ENCODE results near the gene NDRG4.
A peak's percentile ranks its signal among the peaks of the same experiment; 100 is the strongest.

NDRG4 gene

GRCh38 chr16:58499615-58500351, at the start of gene NDRG4:
Gene NDRG4 (plus strand): TSS chr16:58500143. CDS start chr16:58500249, 106 bp downstream.
- FAIRE-seq (peak; percentile 66), DNase-seq (ENCODE audit: low spot score) (peak; percentile 84)

- DNase-seq (ENCODE audit: low spot score) (no peak), FAIRE-seq (no peak)
These were observed 49.4 kb upstream of the NDRG4 start for GRCh38 chr16:58450590-58450989.

GRCh38 chr16:58451265-58451689, 48.7 kb upstream of the NDRG4 start:
- FAIRE-seq = no peak

DNA sequence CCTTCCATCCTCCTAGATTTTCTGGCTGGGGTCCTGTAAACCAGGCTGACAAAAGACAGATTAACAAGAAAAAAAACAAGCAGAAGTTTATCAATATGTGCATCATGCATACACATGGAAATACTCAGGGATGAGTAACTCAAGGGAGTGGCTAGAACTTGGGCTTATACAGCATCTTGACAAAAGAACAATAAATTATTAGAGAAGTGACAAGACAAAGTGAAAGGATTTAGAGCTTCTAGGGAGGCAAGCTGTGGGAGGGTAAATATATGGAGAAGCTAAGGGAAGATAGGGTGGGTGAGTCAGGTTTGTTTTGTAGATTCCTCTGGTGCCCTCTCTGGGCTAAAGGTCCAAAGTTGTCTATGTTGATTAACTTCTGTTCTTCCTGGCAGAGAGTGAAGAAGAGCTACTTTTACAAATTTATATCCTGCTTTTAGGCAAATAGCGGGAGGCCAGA, 48.0 kb upstream of the NDRG4 start:
- DNase-seq (ENCODE audit: low spot score) (no peak), FAIRE-seq (no peak)

More at GRCh38 chr16:58451265-58451689, 48.7 kb upstream of the NDRG4 start:
- DNase-seq (ENCODE audit: low spot score) = no peak

DNA sequence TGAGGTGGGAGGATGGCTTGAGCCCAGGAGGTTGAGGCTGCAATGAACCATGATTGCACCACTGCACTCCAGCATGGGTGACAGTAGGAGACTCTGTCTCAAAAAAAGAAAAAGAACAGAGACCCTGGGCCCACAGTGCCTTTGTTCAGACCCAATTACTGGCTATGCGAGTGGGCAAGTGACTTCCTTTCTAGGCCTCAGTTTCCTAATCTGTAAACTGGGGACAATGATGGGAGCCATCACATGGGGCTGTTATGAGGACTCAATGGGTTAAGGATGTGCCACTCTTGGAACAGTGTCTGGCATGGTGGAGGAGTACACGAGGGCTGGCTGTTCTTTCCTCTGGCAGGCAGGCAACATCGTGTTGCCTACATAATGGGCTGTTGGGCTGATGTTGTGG, 47.3 kb upstream of the NDRG4 start:
- DNase-seq (ENCODE audit: low spot score) (no peak), FAIRE-seq (no peak)

GRCh38 chr16:58454178-58454577, 45.8 kb upstream of the NDRG4 start:
- DNase-seq (ENCODE audit: low spot score) (no peak), FAIRE-seq (no peak)

GRCh38 chr16:58454856-58455255, 45.1 kb upstream of the NDRG4 start:
- DNase-seq (ENCODE audit: low spot score) = no peak
- FAIRE-seq = no peak

DNA sequence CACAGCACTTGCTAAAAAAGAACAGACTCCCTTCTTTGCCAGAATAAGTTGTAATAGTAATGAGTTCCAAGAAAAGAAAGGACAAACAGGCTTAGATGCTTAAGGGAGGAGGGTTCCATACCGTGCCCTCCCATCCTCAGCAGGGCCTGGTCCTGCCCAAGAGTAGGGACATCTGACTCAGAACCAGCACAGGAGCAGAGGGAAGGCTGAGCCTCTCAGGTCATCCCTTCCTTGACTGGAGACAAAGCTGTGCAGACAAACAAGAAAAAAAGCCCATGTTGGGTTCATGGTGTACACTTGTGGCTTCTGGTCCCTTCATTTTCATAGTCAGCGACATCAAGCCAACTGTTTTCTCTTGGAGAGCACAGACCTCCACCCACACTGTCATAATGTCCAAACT, 44.2 kb upstream of the NDRG4 start:
- no peak for DNase-seq (ENCODE audit: low spot score)
- FAIRE-seq = no peak

DNA sequence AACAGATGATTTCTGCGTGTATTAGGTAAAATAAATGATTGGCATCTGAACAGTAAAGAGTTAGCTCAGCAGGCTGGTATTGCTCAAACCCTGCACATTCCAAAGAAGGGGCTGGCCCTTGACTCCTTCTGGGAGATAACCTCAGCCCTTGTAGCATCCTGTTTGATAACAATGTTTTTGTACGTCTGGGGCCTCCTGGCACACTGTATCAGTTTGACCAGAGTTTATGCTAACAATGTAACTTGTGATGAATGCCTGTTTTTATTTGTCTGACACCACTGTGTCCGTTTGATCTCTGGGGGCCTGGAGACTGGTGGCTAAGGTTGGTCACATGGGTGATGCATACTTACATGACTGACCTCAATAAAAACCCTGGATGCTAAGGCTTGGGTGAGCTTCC, 43.8 kb upstream of the NDRG4 start:
- FAIRE-seq (no peak), DNase-seq (ENCODE audit: low spot score) (no peak)

DNA sequence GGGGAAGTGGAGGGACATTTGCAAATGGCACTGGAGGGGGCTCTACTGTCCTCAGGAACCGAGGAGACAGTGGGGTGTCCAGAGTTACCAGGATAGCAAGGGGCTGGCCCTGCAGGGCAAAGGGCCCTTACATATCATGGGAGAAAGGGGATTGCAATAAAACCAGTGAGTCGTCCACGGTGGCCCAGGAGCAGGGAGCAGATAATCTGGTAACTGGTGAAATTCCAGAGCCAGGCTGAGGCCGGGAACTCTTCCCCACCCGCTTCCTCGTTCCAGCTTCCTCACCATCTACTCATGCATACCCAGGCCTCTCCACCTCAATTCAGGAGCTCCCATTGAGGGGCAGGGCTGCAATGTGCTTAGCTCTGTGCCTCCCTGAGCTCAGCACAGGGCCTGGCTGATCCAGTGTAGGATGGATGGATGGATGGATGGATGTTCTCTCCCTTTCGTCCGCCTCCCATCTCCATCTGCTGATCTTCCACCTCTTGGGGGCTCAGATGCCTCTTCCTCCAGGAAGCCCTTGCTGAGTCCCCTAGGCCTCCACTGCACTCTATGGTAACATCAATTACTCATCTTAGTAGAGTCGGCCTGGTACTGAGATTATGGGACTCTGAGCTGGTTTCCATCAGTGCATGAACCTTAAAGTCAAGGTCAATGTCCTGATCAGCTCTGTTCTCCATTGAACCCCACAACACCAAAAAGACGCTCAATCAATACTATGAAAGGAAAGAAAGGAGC, 41.2 kb upstream of the NDRG4 start:
- FAIRE-seq (no peak), DNase-seq (ENCODE audit: low spot score) (no peak)

DNA sequence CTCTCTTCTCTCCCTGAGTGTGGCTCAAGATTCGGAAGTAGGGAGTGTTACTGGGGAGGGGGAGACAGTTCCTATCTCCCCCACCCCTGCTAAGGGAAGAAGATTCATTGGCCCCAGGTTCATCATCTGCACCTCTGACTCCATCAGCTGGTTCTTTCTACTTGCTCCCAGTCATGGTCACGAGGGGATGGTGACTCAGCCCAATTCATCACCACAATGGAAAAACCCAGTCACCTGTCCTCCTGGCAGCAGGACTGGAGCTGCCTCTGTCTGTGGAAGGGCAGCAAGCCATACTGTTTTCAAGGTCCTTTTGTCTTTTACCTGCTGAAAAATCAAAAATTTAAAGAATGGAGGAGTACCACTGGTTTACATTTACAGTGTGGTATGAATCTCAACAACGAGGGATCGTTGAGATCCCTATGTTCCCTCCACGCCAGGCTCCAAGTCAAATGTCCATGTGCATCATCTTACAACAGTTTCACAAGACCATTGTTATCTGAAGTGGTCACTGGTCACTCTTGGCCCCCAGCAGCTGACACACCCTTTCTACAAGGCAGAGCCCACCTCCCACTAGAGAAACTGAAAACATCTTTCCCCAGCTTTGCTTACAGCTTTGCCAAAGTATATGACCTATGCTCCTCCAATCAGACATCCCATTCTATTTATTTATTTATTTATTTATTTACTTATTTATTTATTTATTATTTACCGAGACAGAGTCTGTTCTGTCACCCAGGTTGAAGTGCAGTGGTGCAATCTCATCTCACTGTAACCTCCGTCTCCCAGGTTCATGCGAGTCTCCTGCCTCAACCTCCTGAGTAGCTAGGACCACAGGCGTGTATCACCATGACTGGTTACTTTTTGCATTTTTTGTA, 40.4 kb upstream of the NDRG4 start:
- no peak for FAIRE-seq
- peak; percentile 81 for DNase-seq (ENCODE audit: low spot score)

GRCh38 chr16:58460219-58460610, 39.7 kb upstream of the NDRG4 start:
- DNase-seq (ENCODE audit: low spot score) (no peak), FAIRE-seq (no peak)

DNA sequence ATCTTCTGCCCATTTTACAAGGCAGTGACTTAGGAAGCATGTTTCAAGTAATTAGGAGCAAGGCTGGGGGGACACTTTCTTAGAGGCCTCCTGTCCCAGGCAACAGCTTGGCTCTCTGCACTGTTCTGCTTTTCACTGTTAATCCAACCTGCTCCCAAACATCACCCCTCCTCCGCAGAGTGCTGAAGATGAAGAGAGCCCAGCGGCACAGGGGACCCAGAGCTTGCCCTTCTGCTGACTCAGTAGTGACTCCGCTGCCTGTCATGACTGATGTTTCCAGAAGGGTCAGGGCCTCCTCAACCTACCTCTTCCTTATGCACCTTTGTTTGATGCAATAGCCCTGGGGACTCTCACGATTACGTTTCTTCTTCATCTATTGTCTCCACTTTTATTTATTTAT, 38.9 kb upstream of the NDRG4 start:
- no peak for FAIRE-seq

DNA sequence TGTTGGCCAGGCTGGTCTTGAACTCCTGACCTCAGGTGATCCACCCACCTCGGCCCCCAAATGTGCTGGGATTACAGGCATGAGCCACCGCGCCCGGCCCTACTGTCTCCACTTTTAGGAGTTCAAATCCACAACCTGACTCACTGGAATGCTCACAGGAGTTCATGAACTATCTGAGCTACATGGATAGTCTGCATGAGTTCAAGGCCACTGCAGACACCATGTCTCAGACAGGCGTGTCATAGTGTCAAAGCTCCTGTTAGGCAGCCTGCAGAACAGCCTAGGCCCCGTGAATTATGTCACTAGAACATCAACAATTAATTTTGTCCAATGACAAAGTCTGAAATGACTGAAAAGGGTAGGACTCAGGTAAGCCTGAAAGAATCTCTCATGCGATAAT, 38.3 kb upstream of the NDRG4 start:
- no peak for DNase-seq (ENCODE audit: low spot score)
- FAIRE-seq = no peak

More for the DNA sequence above, 38.9 kb upstream of the NDRG4 start:
- no peak for DNase-seq (ENCODE audit: low spot score)

- no peak for DNase-seq (ENCODE audit: low spot score)
- no peak for FAIRE-seq
These were observed 37.9 kb upstream of the NDRG4 start for GRCh38 chr16:58462089-58462488.

GRCh38 chr16:58462499-58462996, 37.4 kb upstream of the NDRG4 start:
- FAIRE-seq (no peak), DNase-seq (ENCODE audit: low spot score) (no peak)

DNA sequence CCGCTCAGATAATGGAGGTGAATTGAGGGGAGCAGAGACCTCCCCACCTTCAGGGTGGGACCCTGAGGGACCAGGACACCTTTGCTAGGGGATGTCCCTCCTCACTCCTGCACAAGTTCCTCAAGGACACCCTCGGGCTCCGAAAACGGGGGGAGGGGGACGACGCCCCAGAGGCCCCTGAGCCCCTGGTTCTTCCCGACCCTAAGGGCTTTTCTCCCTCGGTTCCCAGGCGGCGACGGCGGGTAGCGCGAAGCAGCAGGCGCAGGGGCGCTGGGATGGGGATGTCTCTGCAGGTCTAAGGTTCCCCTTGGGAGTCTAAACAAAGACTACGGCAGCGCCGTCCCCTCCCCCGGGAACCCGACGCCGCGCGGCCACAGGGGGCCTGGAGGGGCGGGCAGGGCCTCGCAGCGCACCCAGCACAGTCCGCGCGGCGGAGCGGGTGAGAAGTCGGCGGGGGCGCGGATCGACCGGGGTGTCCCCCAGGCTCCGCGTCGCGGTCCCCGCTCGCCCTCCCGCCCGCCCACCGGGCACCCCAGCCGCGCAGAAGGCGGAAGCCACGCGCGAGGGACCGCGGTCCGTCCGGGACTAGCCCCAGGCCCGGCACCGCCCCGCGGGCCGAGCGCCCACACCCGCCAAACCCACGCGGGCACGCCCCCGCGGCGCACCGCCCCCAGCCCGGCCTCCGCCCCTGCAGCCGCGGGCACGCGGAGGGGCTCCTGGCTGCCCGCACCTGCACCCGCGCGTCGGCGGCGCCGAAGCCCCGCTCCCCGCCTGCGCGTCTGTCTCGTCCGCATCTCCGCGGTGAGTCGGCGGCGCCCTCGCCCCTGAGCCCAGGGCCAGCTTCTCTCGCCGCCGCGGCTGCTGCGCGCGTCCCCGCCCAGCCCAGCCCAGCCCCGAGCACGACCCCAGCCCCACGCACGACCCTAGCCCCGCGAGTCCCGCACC, 36.7 kb upstream of the NDRG4 start:
- DNase-seq (ENCODE audit: low spot score) = no peak
- no peak for FAIRE-seq

- DNase-seq (ENCODE audit: low spot score) (peak; percentile 65), FAIRE-seq (no peak)
These were observed 35.7 kb upstream of the NDRG4 start for GRCh38 chr16:58464047-58464915.
